GM21381 (cell line): Measurements from ENCODE around the gene RPL37.
A peak's percentile ranks its signal among the peaks of the same experiment; 100 is the strongest.
"Not testable (repeated sequence)": the region's sequence is repeated elsewhere in the genome, so short reads cannot be mapped to it uniquely, and the experiment has no call there.

Source experiments
- ATAC-seq: cut with Tn5 transposase; IDR thresholded peaks from one replicate; pipeline ENCODE4 v1.9.1; 2021; ENCODE audit warnings: mild to moderate bottlenecking, moderate library complexity; ENCODE audit not compliant: unreplicated experiment

RPL37 gene

GRCh38 chr5:40798012-40798800, 36.8 kb downstream of the RPL37 start, which contains the start of gene PRKAA1:
Gene PRKAA1, minus strand, starts transcription at chr5:40798374. Its CDS starts 185 bp downstream, at chr5:40798189.
- peak; percentile 93 for ATAC-seq

- ATAC-seq, result peak; percentile 44
Observed at GRCh38 chr5:40797273-40798011, 37.6 kb downstream of the RPL37 start.

GRCh38 chr5:40796487-40796889, 38.5 kb downstream of the RPL37 start:
- ATAC-seq, result no peak

DNA sequence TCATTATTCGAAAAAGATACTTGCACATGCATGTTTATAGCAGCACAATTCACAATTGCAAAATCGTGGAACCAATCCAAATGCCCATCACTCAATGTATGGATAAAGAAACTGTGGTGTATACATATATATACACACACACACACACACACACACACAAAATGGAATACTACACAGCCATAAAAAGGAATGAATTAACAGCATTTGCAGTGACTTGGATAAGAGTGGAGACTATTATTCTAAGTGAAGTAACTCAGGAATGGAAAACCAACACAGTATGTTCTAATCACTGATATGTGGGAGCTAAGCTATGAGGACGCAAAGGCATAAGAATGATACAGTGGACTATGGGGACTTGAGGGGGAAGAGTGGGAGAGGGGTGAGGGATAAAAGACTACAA, 40.1 kb downstream of the RPL37 start:
- not testable (repeated sequence) for ATAC-seq

GRCh38 chr5:40794340-40794739, 40.7 kb downstream of the RPL37 start:
- not testable (repeated sequence) for ATAC-seq

DNA sequence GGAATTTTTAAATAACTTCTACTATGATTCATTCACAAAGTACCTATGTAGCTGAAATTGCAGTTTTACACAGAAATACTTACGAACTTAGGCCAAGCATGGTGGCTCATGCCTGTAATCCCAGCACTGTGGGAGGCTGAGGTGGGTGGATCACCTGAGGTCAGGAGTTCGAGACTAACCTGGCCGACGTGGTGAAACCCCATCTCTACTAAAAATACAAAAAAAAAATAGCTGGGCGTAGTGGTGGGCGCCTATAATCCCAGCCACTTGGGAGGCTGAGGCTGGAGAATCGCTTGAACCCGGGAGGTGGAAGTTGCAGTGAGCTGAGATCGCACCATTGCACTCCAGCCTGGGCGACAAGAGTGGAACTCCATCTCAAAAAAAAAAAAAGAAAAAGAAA, 42.3 kb downstream of the RPL37 start:
- ATAC-seq, result not testable (repeated sequence)

DNA sequence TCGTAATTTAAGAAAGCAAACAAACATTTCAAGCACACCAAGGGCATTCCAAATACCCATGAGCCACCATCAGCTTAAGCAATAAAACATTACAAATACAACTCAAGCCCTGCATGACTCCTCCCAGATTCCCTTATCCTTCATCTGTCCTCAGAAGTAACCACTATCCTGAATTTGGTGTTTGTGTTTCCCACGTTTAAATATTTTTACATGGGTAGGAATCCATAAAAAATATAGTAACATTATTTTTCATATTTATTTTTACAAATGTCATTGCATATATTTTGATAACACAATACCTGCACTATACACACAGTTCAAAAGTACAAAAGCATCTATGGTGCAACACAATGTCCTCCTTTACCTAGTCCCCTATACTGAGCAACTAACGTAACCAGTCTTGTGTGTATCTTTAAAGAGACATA, 43.3 kb downstream of the RPL37 start:
- no peak for ATAC-seq

- ATAC-seq, result no peak
Observed at GRCh38 chr5:40790947-40791593, 44.0 kb downstream of the RPL37 start.

- not testable (repeated sequence) for ATAC-seq
Observed at GRCh38 chr5:40788941-40789340, 46.1 kb downstream of the RPL37 start.

DNA sequence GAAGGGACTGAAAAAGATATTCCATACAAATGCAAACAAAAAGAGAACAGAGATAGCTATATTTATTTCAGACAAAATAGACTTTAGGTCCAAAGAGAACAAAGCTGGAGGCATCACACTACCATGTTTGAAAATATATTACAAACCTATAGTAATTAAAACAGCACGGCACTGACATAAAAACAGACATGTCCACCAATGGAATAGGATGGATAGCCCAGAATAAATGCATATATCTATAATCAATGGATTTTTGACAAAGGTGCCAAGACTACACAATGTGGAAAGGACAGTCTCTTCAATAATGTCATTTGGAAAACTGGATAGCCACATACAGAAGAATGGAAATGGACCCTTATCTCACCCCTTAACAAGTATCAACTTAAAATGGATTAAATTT, 47.0 kb downstream of the RPL37 start:
- no peak for ATAC-seq

DNA sequence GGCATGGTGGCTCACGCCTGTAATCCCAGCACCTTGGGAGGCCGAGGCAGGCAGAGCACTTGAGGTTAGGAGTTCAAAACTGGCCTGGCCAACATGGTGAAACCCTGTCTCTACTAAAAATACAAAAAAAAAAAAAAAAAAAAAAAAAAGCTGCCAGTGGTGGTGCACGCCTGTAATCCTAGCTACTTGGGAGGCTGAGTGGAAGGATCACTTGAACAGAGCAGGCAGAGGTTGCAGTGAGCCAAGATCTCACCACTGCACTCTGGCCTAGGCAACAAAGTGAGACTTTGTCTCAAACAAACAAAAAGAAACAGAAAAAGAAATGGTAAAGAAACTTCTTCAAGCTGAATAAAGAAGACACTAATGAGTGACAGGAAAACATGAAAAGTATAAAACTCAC, 48.4 kb downstream of the RPL37 start:
- not testable (repeated sequence) for ATAC-seq

DNA sequence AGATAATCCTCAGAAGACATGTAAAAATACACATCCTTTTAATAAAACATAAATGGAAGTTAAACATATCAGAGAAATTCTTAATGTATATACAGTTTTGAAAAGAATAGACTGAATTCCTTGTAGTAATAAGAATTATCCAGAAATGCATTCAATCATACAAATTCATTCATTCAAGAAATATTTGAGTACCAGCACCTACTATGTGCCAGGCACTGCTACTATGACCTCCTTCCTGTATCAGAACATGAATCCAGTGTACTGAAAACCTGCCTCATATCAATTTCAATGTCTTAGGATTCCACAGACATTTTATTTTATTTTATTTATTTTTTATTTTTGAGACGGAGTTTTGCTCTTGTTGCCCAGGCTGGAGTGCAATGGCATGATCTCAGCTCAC, 50.1 kb downstream of the RPL37 start:
- no peak for ATAC-seq

GRCh38 chr5:40784027-40784653, 50.9 kb downstream of the RPL37 start:
- ATAC-seq, result no peak

GRCh38 chr5:40781843-40782409, 53.1 kb downstream of the RPL37 start:
- ATAC-seq, result no peak

DNA sequence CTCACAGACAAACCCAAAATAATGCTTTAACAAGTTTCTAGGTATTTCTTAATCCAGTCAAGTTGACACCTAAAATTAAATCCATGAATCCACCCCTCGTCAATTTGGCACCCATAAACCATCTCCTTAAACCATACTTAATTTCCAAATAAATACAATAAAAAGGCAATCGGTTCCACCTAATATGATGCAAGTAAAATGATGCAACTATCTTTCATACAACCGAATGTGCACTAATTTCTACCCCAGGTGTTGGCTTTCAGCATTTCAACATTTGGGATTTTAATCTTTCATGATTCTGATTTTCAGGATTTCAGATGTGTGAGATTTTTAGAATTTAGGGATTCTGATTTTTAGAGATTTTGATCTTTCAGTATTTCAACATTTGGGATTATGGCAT, 54.2 kb downstream of the RPL37 start:
- no peak for ATAC-seq

DNA sequence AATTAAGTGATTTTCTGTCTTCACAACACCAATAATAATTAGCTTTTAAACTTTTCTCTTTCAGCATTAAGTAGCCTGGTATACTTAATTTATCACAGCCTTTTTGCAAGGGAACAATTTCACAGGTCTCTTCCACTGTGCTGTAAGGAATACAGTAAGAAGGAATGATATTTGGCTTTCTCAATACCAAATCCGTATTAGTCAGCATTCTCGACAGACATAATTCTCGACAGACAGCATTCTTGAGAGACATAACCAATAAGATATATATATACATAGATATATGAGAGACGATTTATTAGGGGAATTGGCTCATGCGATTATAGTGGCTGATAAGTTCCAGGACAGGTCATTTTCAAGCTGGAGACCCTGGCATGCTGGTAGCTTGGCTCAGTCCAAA, 54.8 kb downstream of the RPL37 start:
- ATAC-seq, result no peak

DNA sequence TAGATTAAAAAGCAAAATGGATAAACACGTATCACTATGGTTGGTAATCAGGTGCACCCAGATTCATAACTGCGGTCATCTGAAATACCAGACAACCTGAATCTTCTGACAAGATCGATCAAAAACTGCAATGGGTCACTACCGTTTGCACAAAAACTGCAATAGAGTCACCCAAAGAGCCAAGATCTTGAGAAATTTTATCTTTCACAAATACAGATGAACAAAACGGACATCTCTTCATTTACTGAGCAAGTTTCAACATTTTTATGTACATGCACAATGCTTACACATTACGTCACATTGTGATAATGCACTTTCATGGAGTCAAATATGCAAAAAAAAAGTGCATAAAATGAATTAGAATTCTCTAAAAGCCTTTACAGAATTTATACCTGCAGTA, 55.5 kb downstream of the RPL37 start:
- no peak for ATAC-seq

GRCh38 chr5:40778133-40778532, 56.9 kb downstream of the RPL37 start:
- no peak for ATAC-seq

DNA sequence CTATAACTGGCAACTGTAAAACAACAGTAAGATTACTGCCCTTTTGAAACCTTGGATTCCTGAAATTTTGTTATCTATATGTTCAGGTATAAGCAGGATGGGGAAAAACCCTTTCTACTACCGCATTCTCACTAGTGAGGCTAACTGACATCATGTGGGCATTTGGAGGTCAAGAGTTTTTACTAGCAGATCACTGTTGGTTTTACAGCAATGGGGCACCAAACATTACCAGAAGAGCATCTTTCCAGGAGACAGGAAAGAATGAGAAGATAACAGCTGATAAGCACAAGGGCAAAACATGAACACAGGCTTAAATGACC, 58.4 kb downstream of the RPL37 start:
- no peak for ATAC-seq

- ATAC-seq, result no peak
Observed at GRCh38 chr5:40775846-40776657, 59.0 kb downstream of the RPL37 start.
